Measurements from ENCODE around the gene CBARP. TPM values are rescaled to one million over a fixed set of nuclear protein-coding genes. Genes with fewer than 3 reads are reported as not detected.

Gene CBARP, protein sequence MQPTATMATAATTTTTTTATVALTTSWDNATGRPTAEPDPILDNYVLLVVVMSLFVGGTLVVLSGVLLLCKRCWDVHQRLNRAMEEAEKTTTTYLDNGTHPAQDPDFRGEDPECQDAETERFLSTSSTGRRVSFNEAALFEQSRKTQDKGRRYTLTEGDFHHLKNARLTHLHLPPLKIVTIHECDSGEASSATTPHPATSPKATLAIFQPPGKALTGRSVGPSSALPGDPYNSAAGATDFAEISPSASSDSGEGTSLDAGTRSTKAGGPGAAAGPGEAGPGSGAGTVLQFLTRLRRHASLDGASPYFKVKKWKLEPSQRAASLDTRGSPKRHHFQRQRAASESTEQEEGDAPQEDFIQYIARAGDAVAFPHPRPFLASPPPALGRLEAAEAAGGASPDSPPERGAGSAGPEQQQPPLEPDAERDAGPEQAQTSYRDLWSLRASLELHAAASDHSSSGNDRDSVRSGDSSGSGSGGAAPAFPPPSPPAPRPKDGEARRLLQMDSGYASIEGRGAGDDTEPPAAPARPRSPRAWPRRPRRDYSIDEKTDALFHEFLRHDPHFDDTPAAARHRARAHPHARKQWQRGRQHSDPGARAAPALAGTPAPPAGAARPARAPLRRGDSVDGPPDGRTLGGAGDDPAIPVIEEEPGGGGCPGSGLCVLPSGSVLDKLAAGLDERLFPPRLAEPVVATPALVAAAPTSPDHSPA
- 2.3 to 4.9 TPM (median 4.5 TPM) in 5 replicates for total RNA-seq (2022; extraction: Qiagen RNA extraction)

GRCh38 chr19:1237754-1238368 lies at the start of gene CBARP:
TSS of gene CBARP (minus strand) at chr19:1238005. CDS start at chr19:1236100, 1,905 bp downstream.

DNA sequence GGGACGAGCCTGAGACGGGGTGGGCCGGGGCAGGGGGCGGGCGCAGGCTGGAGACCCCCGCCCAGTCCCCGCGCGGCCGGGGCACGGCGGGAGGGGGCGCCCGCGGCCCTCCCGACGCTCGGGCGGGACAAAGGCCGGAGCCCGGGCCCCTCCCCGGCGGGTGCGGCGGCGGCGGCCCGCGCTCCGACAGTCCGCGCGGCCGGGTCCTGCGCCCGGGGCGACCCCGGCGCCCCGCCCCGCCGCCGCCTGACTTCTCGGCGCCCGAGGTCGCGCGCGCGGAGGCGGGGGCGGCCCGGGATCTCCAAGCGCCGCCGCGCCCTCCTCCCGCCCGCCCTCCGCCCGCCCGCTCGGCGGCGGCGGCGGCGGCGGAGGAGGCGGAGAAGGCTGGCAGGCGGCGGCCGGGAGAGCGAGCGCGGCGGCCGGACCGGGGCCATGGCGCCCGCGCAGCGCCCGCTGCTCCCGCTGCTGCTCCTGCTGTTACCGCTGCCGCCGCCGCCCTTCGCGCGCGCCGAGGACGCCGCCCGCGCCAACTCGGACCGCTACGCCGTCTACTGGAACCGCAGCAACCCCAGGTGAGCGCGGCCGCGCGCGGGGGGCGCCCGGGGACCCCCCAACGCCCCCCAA lies 48.0 kb upstream of the CBARP start, which contains the start of gene EFNA2:
Gene EFNA2 (plus strand): TSS at position 137 of the 624 bp plus-strand sequence. CDS start 296 bp downstream, at position 433.

GRCh38 chr19:1275260-1275975 lies 37.6 kb upstream of the CBARP start, which contains the start of gene FAM174C:
TSS of gene FAM174C (plus strand) at chr19:1275530. CDS start at chr19:1275550, 20 bp downstream.

GRCh38 chr19:1269065-1269477 lies 31.3 kb upstream of the CBARP start, which contains the start of gene CIRBP:
TSS of gene CIRBP (plus strand) at chr19:1269332. CDS start at chr19:1270934, 1,602 bp downstream.

DNA sequence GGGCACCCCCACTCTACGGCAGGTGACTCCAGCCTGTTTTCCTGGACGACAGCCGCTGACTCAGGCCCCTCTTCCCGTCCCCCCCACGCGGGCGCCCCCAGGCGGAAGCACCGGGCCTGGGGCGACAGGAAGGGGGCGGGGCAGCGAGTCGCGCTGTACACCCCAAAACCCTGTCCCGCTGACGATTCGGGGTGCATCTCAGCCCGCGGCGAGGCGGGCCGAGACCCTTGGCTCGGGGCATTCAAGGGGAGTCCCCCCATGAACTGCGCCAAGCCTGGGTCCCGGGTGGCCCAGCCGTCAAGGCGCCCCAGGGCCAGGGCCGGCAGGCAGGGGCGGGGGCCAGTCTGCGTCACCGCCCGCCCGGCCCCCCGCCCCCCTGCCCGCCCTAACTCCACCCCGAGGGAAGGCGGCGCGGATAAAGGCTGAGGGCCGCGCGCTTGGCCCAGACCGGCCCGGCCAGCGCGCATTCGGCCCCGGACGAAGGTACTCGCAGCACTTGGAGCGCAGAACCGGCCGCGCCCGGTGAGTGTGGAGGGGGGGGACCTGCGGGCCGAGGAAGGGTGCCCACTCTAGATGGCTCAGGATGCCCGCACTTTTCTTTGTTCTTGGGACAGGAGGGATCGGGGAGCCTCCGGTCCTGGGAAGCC lies 10.5 kb upstream of the CBARP start, which contains the start of gene MIDN:
Gene MIDN (plus strand): TSS at position 445 of the 647 bp plus-strand sequence. CDS start 1,714 bp downstream, outside the sequence.

DNA sequence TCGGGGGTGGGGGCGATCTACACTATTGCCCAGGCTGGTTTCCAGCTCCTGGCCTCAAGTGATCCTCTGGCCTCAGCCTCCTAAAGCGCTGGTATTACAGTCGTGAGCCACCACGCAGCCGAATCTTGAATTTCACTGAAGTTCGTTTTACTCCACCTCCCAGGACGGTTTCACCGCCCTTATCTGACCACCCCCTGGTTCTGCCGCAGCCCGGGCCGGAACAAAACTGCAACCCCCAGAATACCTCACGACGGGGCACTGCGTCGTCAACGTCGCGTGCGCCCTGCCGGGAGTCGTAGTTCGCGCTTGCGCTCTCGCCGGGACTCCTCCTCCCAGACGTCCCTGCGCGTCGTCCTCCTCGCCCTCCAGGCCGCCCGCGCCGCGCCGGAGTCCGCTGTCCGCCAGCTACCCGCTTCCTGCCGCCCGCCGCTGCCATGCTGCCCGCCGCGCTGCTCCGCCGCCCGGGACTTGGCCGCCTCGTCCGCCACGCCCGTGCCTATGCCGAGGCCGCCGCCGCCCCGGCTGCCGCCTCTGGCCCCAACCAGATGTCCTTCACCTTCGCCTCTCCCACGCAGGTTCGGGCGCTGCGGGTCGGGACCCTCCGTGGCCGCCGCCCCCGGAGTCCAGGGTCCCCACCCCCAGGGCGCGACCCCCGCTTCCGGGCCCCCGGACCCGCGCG lies 3.8 kb upstream of the CBARP start, which contains the start of gene ATP5F1D:
Gene ATP5F1D (plus strand): TSS at position 335 of the 679 bp plus-strand sequence. CDS start 100 bp downstream, at position 435.

GRCh38 chr19:1205114-1206099 lies 32.4 kb downstream of the CBARP start, which contains the start of gene STK11:
TSS of gene STK11 (plus strand) at chr19:1205778. CDS start at chr19:1206914, 1,136 bp downstream.

Other genes with a start within 250 kb of the CBARP start
- gene GRIN3B, start 237.6 kb downstream of the CBARP start, total RNA-seq (2022; extraction: Qiagen RNA extraction): 1.5 to 3.4 TPM (median 2.6 TPM) in 5 replicates
- gene TMEM259, start 216.9 kb downstream of the CBARP start, total RNA-seq (2022; extraction: Qiagen RNA extraction): 64.9 to 127 TPM (median 121 TPM) in 5 replicates
- not detected in 5 replicates for gene RNU6-2, start 216.5 kb downstream of the CBARP start, total RNA-seq (2022; extraction: Qiagen RNA extraction)
- 49.8 to 59.3 TPM (median 58.6 TPM) in 5 replicates for gene CNN2, start 211.4 kb downstream of the CBARP start, total RNA-seq (2022; extraction: Qiagen RNA extraction)
- gene ABCA7, start 197.9 kb downstream of the CBARP start, total RNA-seq (2022; extraction: Qiagen RNA extraction): 7.2 to 11.6 TPM (median 10.6 TPM) in 5 replicates
- 1.7 to 2.7 TPM (median 2.6 TPM) in 5 replicates for gene ARHGAP45, start 170.8 kb downstream of the CBARP start, total RNA-seq (2022; extraction: Qiagen RNA extraction)
- gene POLR2E, start 142.6 kb downstream of the CBARP start, total RNA-seq (2022; extraction: Qiagen RNA extraction): 187 to 252 TPM (median 237 TPM) in 5 replicates
- gene GPX4, start 134.0 kb downstream of the CBARP start, total RNA-seq (2022; extraction: Qiagen RNA extraction): 409 to 501 TPM (median 496 TPM) in 5 replicates
- gene SBNO2, start 63.7 kb downstream of the CBARP start, total RNA-seq (2022; extraction: Qiagen RNA extraction): 28.1 to 47.8 TPM (median 46.9 TPM) in 5 replicates
- 28.4 to 40.6 TPM (median 39.4 TPM) in 5 replicates for gene STK11, start 32.2 kb downstream of the CBARP start, total RNA-seq (2022; extraction: Qiagen RNA extraction)
- 80.9 to 184 TPM (median 172 TPM) in 5 replicates for gene ATP5F1D, start 3.7 kb upstream of the CBARP start, total RNA-seq (2022; extraction: Qiagen RNA extraction)
- 38.8 to 50.5 TPM (median 43.1 TPM) in 5 replicates for gene MIDN, start 10.6 kb upstream of the CBARP start, total RNA-seq (2022; extraction: Qiagen RNA extraction)
- gene CIRBP, start 31.3 kb upstream of the CBARP start, total RNA-seq (2022; extraction: Qiagen RNA extraction): 90.2 to 178 TPM (median 95.7 TPM) in 5 replicates
- 49.5 to 105 TPM (median 87.7 TPM) in 5 replicates for gene FAM174C, start 37.5 kb upstream of the CBARP start, total RNA-seq (2022; extraction: Qiagen RNA extraction)
- gene EFNA2, start 47.9 kb upstream of the CBARP start, total RNA-seq (2022; extraction: Qiagen RNA extraction): 1.2 to 2.6 TPM (median 1.6 TPM) in 5 replicates
- 76.1 to 82.1 TPM (median 79.3 TPM) in 5 replicates for gene NDUFS7, start 145.9 kb upstream of the CBARP start, total RNA-seq (2022; extraction: Qiagen RNA extraction)
- 23.1 to 45.5 TPM (median 42.6 TPM) in 5 replicates for gene GAMT, start 163.5 kb upstream of the CBARP start, total RNA-seq (2022; extraction: Qiagen RNA extraction)
- 77.6 to 108 TPM (median 102 TPM) in 5 replicates for gene DAZAP1, start 169.6 kb upstream of the CBARP start, total RNA-seq (2022; extraction: Qiagen RNA extraction)
- gene RPS15, start 200.4 kb upstream of the CBARP start, total RNA-seq (2022; extraction: Qiagen RNA extraction): 1,595 to 2,147 TPM (median 1,872 TPM) in 5 replicates
- gene APC2, start 212.1 kb upstream of the CBARP start, total RNA-seq (2022; extraction: Qiagen RNA extraction): 1.2 to 2.3 TPM (median 1.6 TPM) in 5 replicates
- 10.8 to 22.9 TPM (median 20.5 TPM) in 5 replicates for gene C19orf25, start 241.2 kb upstream of the CBARP start, total RNA-seq (2022; extraction: Qiagen RNA extraction)